ENCODE results near the gene PIWIL1.

PIWIL1 gene

GRCh38 chr12:130362060-130362459 lies 24.4 kb downstream of the PIWIL1 start:
- TF ChIP-seq EZH2phosphoT487 (conservative IDR thresholded peaks at IDR 0.05; ENCODE audit: low read length): no peak
- TF ChIP-seq, protein P1, sequence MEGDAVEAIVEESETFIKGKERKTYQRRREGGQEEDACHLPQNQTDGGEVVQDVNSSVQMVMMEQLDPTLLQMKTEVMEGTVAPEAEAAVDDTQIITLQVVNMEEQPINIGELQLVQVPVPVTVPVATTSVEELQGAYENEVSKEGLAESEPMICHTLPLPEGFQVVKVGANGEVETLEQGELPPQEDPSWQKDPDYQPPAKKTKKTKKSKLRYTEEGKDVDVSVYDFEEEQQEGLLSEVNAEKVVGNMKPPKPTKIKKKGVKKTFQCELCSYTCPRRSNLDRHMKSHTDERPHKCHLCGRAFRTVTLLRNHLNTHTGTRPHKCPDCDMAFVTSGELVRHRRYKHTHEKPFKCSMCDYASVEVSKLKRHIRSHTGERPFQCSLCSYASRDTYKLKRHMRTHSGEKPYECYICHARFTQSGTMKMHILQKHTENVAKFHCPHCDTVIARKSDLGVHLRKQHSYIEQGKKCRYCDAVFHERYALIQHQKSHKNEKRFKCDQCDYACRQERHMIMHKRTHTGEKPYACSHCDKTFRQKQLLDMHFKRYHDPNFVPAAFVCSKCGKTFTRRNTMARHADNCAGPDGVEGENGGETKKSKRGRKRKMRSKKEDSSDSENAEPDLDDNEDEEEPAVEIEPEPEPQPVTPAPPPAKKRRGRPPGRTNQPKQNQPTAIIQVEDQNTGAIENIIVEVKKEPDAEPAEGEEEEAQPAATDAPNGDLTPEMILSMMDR (IDR thresholded peaks at IDR 0.05; ENCODE audit: insufficient read depth, low read length, poor library complexity, severe bottlenecking): no peak
- Histone ChIP-seq H2AFZ (ENCODE audit: low read depth, low read length, severe bottlenecking) (no peak overlapping the region), H3K9ac (ENCODE audit: low read length) (no peak overlapping the region)

GRCh38 chr12:130364578-130364977 lies 26.9 kb downstream of the PIWIL1 start:
- no peak overlapping the region for H3K9ac ChIP-seq (ENCODE audit: low read length)
- no peaks in the 10 kb centered on the region for H3K9me3 ChIP-seq (ENCODE audit: insufficient read depth, low read length)
- H3K36me3 ChIP-seq (ENCODE audit: low read length): no peaks in the 10 kb centered on the region
- H3K4me3 ChIP-seq (ENCODE audit: insufficient read depth, low read length, poor library complexity, severe bottlenecking): no peak overlapping the region
- no peaks in the 10 kb centered on the region for H3F3A ChIP-seq (ENCODE audit: insufficient read depth)
- no peak overlapping the region for H2AFZ ChIP-seq (ENCODE audit: low read depth, low read length, severe bottlenecking)
- H3K27me3 ChIP-seq (ENCODE audit: low read length): no peaks in the 10 kb centered on the region
- H3K4me2 ChIP-seq (ENCODE audit: low read depth, low read length, poor library complexity, severe bottlenecking): no peak overlapping the region
- no peak for TF ChIP-seq EZH2phosphoT487 (conservative IDR thresholded peaks at IDR 0.05; ENCODE audit: low read length)
- TF ChIP-seq, protein P1 (IDR thresholded peaks at IDR 0.05; ENCODE audit: insufficient read depth, low read length, poor library complexity, severe bottlenecking): no peak
- no peaks in the 10 kb centered on the region for H3K9me2 ChIP-seq (replicated peaks; ENCODE audit: insufficient read depth, low read length)
- no peaks in the 10 kb centered on the region for H4K20me1 ChIP-seq (ENCODE audit: low read depth, low read length)
- H3K79me2 ChIP-seq (ENCODE audit: insufficient read depth, low read length): no peaks in the 10 kb centered on the region
- H3K27ac ChIP-seq (ENCODE audit: low read depth, low read length): no peak overlapping the region

More at GRCh38 chr12:130362060-130362459, 24.4 kb downstream of the PIWIL1 start:
- Histone ChIP-seq H3K36me3 (ENCODE audit: low read length) (no peaks in the 10 kb centered on the region), H3F3A (ENCODE audit: insufficient read depth) (no peaks in the 10 kb centered on the region), H3K4me3 (ENCODE audit: insufficient read depth, low read length, poor library complexity, severe bottlenecking) (no peak overlapping the region), H3K79me2 (ENCODE audit: insufficient read depth, low read length) (no peaks in the 10 kb centered on the region), H3K9me2 (replicated peaks; ENCODE audit: insufficient read depth, low read length) (no peaks in the 10 kb centered on the region), H3K4me2 (ENCODE audit: low read depth, low read length, poor library complexity, severe bottlenecking) (no peak overlapping the region), H4K20me1 (ENCODE audit: low read depth, low read length) (no peaks in the 10 kb centered on the region), H3K9me3 (ENCODE audit: insufficient read depth, low read length) (no peaks in the 10 kb centered on the region), H3K27ac (ENCODE audit: low read depth, low read length) (no peak overlapping the region), H3K27me3 (ENCODE audit: low read length) (no peaks in the 10 kb centered on the region)

- Histone ChIP-seq H4K20me1 (ENCODE audit: low read depth, low read length) (no peaks in the 10 kb centered on the region), H3K9me3 (ENCODE audit: insufficient read depth, low read length) (no peaks in the 10 kb centered on the region), H3K36me3 (ENCODE audit: low read length) (no peaks in the 10 kb centered on the region), H3K79me2 (ENCODE audit: insufficient read depth, low read length) (no peaks in the 10 kb centered on the region), H3K9me2 (replicated peaks; ENCODE audit: insufficient read depth, low read length) (no peaks in the 10 kb centered on the region), H3K27ac (ENCODE audit: low read depth, low read length) (no peak overlapping the region), H3K4me3 (ENCODE audit: insufficient read depth, low read length, poor library complexity, severe bottlenecking) (no peak overlapping the region), H3F3A (ENCODE audit: insufficient read depth) (no peaks in the 10 kb centered on the region), H2AFZ (ENCODE audit: low read depth, low read length, severe bottlenecking) (no peak overlapping the region), H3K4me2 (ENCODE audit: low read depth, low read length, poor library complexity, severe bottlenecking) (no peak overlapping the region), H3K9ac (ENCODE audit: low read length) (no peak overlapping the region), H3K27me3 (ENCODE audit: low read length) (no peaks in the 10 kb centered on the region)
- TF ChIP-seq, protein P1 (IDR thresholded peaks at IDR 0.05; ENCODE audit: insufficient read depth, low read length, poor library complexity, severe bottlenecking): no peak
- no peak for TF ChIP-seq EZH2phosphoT487 (conservative IDR thresholded peaks at IDR 0.05; ENCODE audit: low read length)
These were observed 28.5 kb downstream of the PIWIL1 start for GRCh38 chr12:130366159-130366558.

Measured in SU-DHL-6 (cell line).